Neural progenitor cell (in vitro differentiated cells): Measurements from ENCODE around the gene CCDC141. TPM values are rescaled to one million over a fixed set of nuclear protein-coding genes. Genes with fewer than 3 reads are reported as not detected.

Experiments used
- DNase-seq: peaks from one replicate; pipeline ENCODE4 v3.0.0-alpha.2; 2016; ENCODE audit warnings: low spot score
- H2AFZ ChIP-seq: fragments of 200-600 bp; sonication (generic); replicated peaks from 2 replicates; pipeline ENCODE4 v1.6.1; 2016; ENCODE audit warnings: antibody characterized with exemption
- H3F3A ChIP-seq: fragments of 200-600 bp; sonication (generic); 2 replicates; pipeline ENCODE4 v1.6.1; 2016; ENCODE audit warnings: antibody characterized with exemption, low read depth
- H3K27ac ChIP-seq: fragments of 200-600 bp; sonication (generic); 2 replicates; pipeline ENCODE4 v1.5.1; 2016; ENCODE audit warnings: mild to moderate bottlenecking
- H3K27me3 ChIP-seq: fragments of 200-600 bp; sonication (generic); 2 replicates; pipeline ENCODE4 v1.6.1; 2016; ENCODE audit warnings: mild to moderate bottlenecking, moderate library complexity
- H3K36me3 ChIP-seq: fragments of 200-600 bp; sonication (generic); 2 replicates; pipeline ENCODE4 v1.5.1; 2016
- H3K4me1 ChIP-seq: fragments of 200-600 bp; sonication (generic); 2 replicates; pipeline ENCODE4 v1.6.1; 2016; ENCODE audit warnings: mixed run types
- H3K4me2 ChIP-seq: fragments of 200-600 bp; sonication (generic); 2 replicates; pipeline ENCODE4 v1.6.1; 2016
- H3K4me3 ChIP-seq: fragments of 200-600 bp; sonication (generic); 2 replicates; pipeline ENCODE4 v1.5.1; 2016
- H3K79me2 ChIP-seq: fragments of 200-600 bp; sonication (generic); 2 replicates; pipeline ENCODE4 v1.6.1; 2016; ENCODE audit warnings: low read depth
- H3K9ac ChIP-seq: fragments of 200-600 bp; sonication (generic); 2 replicates; pipeline ENCODE4 v1.6.1; 2016
- H3K9me3 ChIP-seq: fragments of 200-600 bp; sonication (generic); 2 replicates; pipeline ENCODE4 v1.5.1; 2016; ENCODE audit warnings: low read depth
- H4K20me1 ChIP-seq: fragments of 200-600 bp; sonication (generic); 2 replicates; pipeline ENCODE4 v1.6.1; 2016; ENCODE audit warnings: low read depth
- H3K27ac Mint-ChIP-seq: 3 replicates; pipeline ENCODE4 v1.8.0; 2021; ENCODE audit warnings: mixed read lengths
- H3K27me3 Mint-ChIP-seq: 2 replicates; pipeline ENCODE4 v1.8.0; 2022; ENCODE audit warnings: low read depth, mild to moderate bottlenecking, inconsistent platforms, moderate library complexity, mixed read lengths; ENCODE audit not compliant: insufficient read depth
- H3K36me3 Mint-ChIP-seq: 3 replicates; pipeline ENCODE4 v1.8.0; 2021; ENCODE audit warnings: mixed read lengths
- H3K4me1 Mint-ChIP-seq: 3 replicates; pipeline ENCODE4 v1.8.0; 2021; ENCODE audit warnings: mixed read lengths
- H3K4me3 Mint-ChIP-seq: 3 replicates; pipeline ENCODE4 v1.8.0; 2021; ENCODE audit warnings: mild to moderate bottlenecking, moderate library complexity, mixed read lengths
- H3K9me3 Mint-ChIP-seq: 3 replicates; pipeline ENCODE4 v1.8.0; 2020; ENCODE audit warnings: mixed read lengths
- CTCF ChIP-seq: fragments of 200-600 bp; sonication (generic); IDR thresholded peaks from 2 replicates; pipeline ENCODE4 v1.5.1; 2017; ENCODE audit warnings: antibody characterized with exemption, mild to moderate bottlenecking
- EZH2 ChIP-seq: fragments of 200-600 bp; sonication (generic); IDR thresholded peaks from 2 replicates; pipeline ENCODE4 v1.6.1; 2017; ENCODE audit warnings: antibody characterized with exemption, mild to moderate bottlenecking, moderate library complexity
- EZH2phosphoT487 ChIP-seq: fragments of 200-600 bp; sonication (generic); IDR thresholded peaks from 2 replicates; pipeline ENCODE4 v1.6.1; 2017; ENCODE audit warnings: antibody characterized with exemption
- total RNA-seq: library from RNA; depleted of rRNA; stranded (reverse); fragments of >200 nt; gene quantifications from 2 replicates; pipeline ENCODE4 v1.2.3, GENCODE V29; 2015; ENCODE audit warnings: low replicate concordance

The CCDC141 gene
- total RNA-seq, 1 donor from 2014 or later = 1.8 TPM

GRCh38 chr2:179069685-179070084 is 19.7 kb upstream of the CCDC141 start:
- Mint-ChIP-seq H3K4me3 (no peak overlapping the region), H3K27me3 (peaks cover 4% of the 10 kb centered on the region), H3K9me3 (peaks cover 11% of the 10 kb centered on the region), H3K27ac (no peak overlapping the region), H3K4me1 (no peaks in the 10 kb centered on the region), H3K36me3 (peaks cover 2% of the 10 kb centered on the region)
- DNase-seq = no peak
- no peak overlapping the region for H3K4me2 ChIP-seq
- no peaks in the 10 kb centered on the region for H3K9me3 ChIP-seq
- H3K4me1 ChIP-seq = no peaks in the 10 kb centered on the region
- no peaks in the 10 kb centered on the region for H3K36me3 ChIP-seq
- H2AFZ ChIP-seq = no peak overlapping the region
- H3K27me3 ChIP-seq = no peaks in the 10 kb centered on the region
- H3K9ac ChIP-seq = no peak overlapping the region
- no peaks in the 10 kb centered on the region for H4K20me1 ChIP-seq
- TF ChIP-seq EZH2phosphoT487 (no peak), CTCF (no peak), EZH2 (no peak)
- H3K4me3 ChIP-seq = no peak overlapping the region
- H3K27ac ChIP-seq = no peak overlapping the region
- no peaks in the 10 kb centered on the region for H3K79me2 ChIP-seq
- H3F3A ChIP-seq = no peaks in the 10 kb centered on the region

- TF ChIP-seq EZH2phosphoT487 (no peak), EZH2 (no peak), CTCF (no peak)
- H3K9ac ChIP-seq = no peak overlapping the region
Measured at GRCh38 chr2:179068991-179069643, 19.2 kb upstream of the CCDC141 start.

GRCh38 chr2:179059026-179059700 is 9.2 kb upstream of the CCDC141 start:
- Histone ChIP-seq H3K79me2 (no peaks in the 10 kb centered on the region), H3K9me3 (no peaks in the 10 kb centered on the region), H3K9ac (no peak overlapping the region), H4K20me1 (no peaks in the 10 kb centered on the region), H3K4me3 (peak overlapping the region; percentile 19), H3K27ac (peak overlapping the region; percentile 99), H3K4me1 (peaks cover 44% of the 10 kb centered on the region), H3K36me3 (no peaks in the 10 kb centered on the region), H2AFZ (no peak overlapping the region), H3K4me2 (peak overlapping the region; percentile 68), H3K27me3 (no peaks in the 10 kb centered on the region), H3F3A (peaks cover 42% of the 10 kb centered on the region)
- peak; percentile 31 for DNase-seq
- H3K9me3 Mint-ChIP-seq = no peaks in the 10 kb centered on the region
- TF ChIP-seq EZH2phosphoT487 = no peak
- no peak for TF ChIP-seq CTCF
- no peak for TF ChIP-seq EZH2
- no peaks in the 10 kb centered on the region for H3K36me3 Mint-ChIP-seq
- H3K4me1 Mint-ChIP-seq = peaks cover 21% of the 10 kb centered on the region
- H3K4me3 Mint-ChIP-seq = no peak overlapping the region
- peak overlapping the region; percentile 35 for H3K27ac Mint-ChIP-seq
- H3K27me3 Mint-ChIP-seq = peaks cover 7% of the 10 kb centered on the region

More at GRCh38 chr2:179068991-179069643, 19.2 kb upstream of the CCDC141 start:
- Histone ChIP-seq H3K27ac (no peak overlapping the region), H3K4me2 (no peak overlapping the region), H3K4me1 (no peaks in the 10 kb centered on the region), H3K9me3 (no peaks in the 10 kb centered on the region), H3F3A (no peaks in the 10 kb centered on the region), H3K4me3 (no peak overlapping the region), H2AFZ (no peak overlapping the region), H4K20me1 (no peaks in the 10 kb centered on the region), H3K36me3 (no peaks in the 10 kb centered on the region), H3K79me2 (no peaks in the 10 kb centered on the region), H3K27me3 (no peaks in the 10 kb centered on the region)
- H3K36me3 Mint-ChIP-seq = peaks cover 2% of the 10 kb centered on the region
- no peak overlapping the region for H3K4me3 Mint-ChIP-seq
- no peak for DNase-seq
- peaks cover 4% of the 10 kb centered on the region for H3K27me3 Mint-ChIP-seq
- peaks cover 13% of the 10 kb centered on the region for H3K9me3 Mint-ChIP-seq
- no peak overlapping the region for H3K27ac Mint-ChIP-seq
- no peaks in the 10 kb centered on the region for H3K4me1 Mint-ChIP-seq
